ENCODE measurements around the gene PDE4D. TPM values are rescaled to one million over a fixed set of nuclear protein-coding genes. Genes with fewer than 3 reads are reported as not detected.
A peak's percentile ranks its signal among the peaks of the same experiment; 100 is the strongest.
"Not testable (repeated sequence)": the region's sequence is repeated elsewhere in the genome, so short reads cannot be mapped to it uniquely, and the experiment has no call there.

PDE4D gene
- total RNA-seq, 1 experiment from 2014 or later: 33.9 TPM

GRCh38 chr5:59799668-59800346 lies 93.7 kb downstream of the PDE4D start:
- DNase-seq (ENCODE audit: low read depth): peak; percentile 58

GRCh38 chr5:59798862-59799667 lies 94.5 kb downstream of the PDE4D start:
- peak; percentile 23 for DNase-seq (ENCODE audit: low read depth)

DNA sequence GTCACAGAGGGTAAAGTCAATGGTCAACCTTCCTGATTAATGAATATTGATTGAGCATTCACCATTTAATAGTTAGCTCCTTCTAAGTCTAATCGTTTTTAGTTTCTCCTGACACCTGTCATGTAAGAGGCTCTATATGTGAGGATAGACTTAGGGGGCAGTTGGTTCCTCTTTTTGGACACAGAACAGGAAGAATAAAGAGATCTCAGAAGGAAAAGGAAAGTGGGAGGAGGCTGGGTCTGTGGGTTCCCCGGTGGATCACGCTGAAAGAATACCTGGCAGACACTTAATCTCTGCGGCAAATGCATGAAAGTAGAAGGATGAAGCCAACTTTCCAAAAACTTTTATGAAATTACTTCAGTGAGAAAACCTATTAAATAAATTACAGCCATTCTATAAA lies 98.4 kb downstream of the PDE4D start:
- DNase-seq (ENCODE audit: low read depth): no peak

DNA sequence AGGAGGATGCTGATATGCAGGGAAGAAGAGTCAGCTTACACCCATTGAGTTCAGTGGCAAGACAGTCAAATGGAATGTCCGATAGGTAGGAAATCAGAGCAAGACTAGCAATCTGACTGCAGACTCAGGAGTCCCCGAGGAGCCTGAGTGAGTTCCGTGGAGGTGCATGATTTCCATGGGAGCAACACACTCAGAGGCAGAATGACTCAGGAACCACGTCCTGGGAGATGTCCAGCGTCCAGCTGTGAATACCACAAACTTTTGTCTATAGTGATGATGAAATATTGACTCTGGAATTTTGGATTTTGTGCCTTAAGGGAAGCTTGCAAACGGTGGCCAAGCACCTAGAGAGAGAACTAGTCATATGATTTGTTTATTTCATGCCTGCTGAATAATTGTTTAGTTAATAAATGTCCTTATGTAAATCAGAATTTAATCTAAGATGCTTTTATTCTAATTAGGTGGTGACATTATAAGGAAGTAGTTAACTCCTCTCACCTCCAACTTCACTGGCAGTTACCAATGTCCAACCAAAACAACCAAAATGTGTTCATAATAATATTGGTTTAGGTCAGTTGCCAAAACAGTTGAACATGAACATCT lies 100.4 kb downstream of the PDE4D start:
- peak; percentile 91 for DNase-seq (ENCODE audit: low read depth)

DNA sequence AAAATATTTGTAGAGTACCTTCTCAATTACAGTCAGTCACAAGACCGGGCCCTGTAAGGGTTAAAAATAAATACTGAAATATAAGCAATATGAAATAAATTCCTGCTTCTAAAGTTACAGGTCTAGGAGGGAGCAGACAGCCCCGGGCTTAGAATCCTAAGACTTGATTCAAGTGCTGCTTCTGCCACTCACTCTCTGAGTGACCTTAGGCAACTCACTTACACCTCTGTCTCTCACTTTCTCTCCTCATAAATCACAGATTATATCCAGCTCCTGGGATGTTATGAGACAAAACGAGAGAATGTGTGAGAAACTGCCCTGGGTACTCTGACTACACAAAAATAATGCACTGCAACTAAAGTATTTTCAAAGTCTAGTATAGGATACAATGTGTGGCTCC lies 101.9 kb downstream of the PDE4D start:
- no peak for DNase-seq (ENCODE audit: low read depth)

DNA sequence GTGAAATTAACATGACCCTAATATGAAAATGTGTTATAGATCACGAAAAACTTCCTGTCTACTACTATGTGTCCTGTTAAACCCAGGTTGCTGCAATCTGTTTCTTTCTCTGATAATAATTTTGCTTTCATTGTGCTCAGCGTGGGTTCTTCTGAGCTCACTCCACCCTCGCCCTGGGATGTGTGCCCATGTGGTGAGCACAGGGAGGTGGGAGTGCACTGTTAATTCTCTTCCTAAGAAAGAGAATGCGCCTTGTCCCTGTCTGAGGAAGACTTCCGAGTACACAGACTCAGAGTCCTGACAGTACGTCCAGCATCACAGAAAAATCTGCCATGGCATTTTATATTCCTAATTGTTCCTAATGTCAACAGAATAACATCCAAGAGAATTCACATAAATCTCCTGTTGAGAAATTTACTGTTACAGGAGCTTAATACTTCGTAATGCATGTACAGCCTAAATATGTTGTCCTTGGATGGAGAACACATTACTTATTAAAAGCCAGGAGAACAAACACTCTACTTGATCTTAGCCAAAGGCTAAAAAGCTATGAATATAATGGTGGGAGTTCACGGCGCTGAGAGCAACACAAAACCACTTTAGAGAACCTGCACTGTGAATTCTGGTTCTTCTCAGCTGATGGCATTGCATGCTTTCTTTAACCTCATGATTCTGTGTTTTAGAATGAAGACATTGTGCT lies 102.6 kb downstream of the PDE4D start:
- no peak for DNase-seq (ENCODE audit: low read depth)

- DNase-seq (ENCODE audit: low read depth): no peak
These were observed 103.2 kb downstream of the PDE4D start for GRCh38 chr5:59790376-59790775.

- no peak for DNase-seq (ENCODE audit: low read depth)
These were observed 103.6 kb downstream of the PDE4D start for GRCh38 chr5:59789894-59790293.

DNA sequence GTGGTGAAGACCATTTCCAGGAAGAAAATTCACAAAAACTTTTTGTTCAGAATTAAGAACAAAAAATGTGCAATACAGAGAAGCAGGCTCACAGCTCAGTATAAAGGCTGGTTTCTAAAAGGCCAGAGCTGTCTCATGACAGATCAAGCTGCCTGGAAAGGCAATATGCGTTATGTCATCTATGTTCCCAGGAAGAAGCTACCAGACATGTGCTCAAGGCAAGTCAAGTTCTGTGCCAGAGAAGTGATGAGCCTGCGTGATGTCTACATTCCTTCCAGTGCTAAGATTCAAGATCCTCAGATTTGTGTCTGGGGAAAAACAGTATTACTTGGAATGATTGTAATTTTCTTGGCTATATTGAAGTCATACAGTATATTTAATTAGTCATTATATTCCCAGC lies 104.3 kb downstream of the PDE4D start:
- no peak for DNase-seq (ENCODE audit: low read depth)

GRCh38 chr5:59786334-59786805 lies 107.2 kb downstream of the PDE4D start:
- DNase-seq (ENCODE audit: low read depth): peak; percentile 76

DNA sequence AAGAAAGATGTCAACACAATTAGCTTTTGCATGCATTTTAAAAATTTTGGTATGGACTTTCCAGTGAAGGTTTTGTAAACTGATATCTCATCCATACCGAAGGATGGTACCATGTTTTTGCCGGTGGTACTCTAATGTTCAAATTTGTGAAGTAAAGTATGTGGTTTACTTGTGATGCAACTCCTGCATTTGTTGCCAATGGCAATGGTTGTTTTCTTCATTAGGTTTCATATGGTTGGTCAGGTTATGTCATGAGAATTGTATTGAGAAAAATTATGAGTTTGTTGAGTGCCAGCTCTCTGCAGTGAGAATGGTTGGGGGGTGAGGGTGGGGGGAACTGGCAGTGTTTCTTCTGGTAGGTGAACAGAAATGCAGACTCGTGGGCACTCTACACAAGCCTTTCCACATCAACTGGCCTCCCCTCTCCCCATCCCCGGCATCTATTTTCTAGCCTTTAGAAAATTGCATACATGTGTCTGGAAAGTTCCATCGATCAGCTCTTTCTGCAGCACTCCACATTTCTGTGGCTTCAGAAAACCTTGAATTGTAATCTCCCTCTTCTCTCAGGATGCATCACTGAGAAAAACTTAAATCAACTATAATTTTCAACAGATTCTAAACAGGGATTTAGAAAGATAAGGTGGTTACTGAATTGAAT lies 107.7 kb downstream of the PDE4D start:
- no peak for DNase-seq (ENCODE audit: low read depth)

DNA sequence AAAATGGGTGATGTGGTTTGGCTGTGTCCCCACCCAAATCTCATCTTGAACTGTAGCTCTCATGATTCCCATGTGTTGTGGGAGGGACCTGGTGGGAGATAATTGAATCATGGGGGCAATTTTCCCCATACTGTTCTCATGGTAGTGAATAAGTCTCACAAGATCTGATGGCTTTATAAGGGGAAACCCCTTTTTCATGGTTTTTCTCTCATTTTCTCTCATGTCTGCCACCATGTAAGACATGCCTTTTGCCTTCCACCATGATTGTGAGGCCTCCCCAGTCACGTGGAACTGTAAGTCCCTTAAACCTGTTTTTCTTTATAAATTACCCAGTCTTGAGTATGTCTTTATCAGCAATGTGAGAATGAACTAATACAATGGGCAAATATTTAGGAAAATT lies 108.8 kb downstream of the PDE4D start:
- DNase-seq (ENCODE audit: low read depth): not testable (repeated sequence)

GRCh38 chr5:59783264-59783663 lies 110.3 kb downstream of the PDE4D start:
- DNase-seq (ENCODE audit: low read depth): no peak

DNA sequence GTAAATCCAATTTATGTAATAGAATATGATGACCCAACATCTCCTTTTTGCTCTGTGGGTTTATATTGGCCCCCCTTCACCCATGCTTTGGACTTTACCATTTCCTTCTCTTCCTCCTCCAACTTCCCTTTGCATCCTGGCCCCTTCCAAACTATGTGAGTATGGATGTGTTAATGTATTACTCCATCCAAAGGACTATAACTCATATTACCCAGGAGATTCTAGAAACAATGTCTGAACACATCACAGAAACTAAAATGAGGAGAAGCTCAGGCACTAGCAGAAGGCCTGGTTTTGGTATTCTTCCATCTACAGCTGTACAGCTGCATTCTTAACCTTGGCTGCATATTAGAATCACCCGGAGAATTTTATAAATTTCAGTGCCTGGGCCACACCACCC lies 110.7 kb downstream of the PDE4D start:
- DNase-seq (ENCODE audit: low read depth): no peak

DNA sequence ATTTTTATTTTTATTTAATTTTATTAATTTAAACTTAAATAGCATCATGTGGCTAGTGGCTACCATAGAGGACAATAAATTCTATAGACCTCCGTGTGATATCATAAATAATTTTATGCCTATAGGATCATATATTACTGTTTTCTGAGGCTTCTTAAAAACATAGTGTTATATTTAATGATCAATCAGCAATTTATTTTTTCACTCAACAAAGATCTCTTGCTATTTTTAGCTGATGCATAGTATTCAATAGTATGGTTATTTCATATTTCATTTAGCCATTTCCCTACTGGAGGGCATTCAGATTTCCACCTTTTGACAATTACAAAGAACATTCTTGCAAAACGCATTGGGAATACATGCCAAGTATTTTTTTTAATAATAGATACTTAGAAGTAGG lies 114.1 kb downstream of the PDE4D start:
- no peak for DNase-seq (ENCODE audit: low read depth)

DNA sequence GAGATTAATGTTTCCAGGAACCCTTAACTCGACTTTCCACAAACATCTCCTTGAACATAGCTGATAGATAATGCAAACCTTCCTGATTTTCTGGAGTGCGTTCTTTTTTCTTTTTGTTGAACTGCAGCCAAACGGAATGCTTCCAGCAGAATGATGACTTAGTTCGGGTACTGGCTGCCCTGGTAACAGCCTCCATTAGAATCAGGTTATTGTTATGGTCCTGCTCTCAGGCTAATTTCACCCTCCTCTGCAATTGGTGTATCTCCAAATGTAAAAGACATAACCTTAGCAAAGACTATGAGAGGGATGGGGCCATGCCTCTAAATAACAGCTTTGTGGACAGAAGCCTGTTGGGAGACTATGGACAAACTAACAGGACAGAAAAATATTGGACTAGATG lies 116.5 kb downstream of the PDE4D start:
- DNase-seq (ENCODE audit: low read depth): no peak

GRCh38 chr5:59773294-59773693 lies 120.2 kb downstream of the PDE4D start:
- DNase-seq (ENCODE audit: low read depth): no peak

DNA sequence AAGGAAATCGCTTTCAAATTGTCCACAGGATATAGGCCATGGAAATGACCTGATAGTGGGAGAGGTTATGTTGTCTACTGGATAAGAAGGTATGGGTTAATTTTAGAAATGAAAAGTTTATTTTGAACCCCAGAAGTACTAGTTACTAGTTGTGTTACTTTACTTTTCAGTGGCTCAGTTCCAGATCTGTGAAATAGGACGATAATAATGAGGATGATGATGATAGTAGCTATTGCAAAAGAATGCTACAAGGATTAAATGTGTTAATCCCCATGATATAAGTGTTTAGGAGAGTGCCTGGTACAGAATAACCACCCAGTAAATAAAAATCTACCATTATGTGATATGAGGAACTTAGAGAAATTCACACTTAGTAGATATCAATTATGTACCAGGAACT lies 120.8 kb downstream of the PDE4D start:
- no peak for DNase-seq (ENCODE audit: low read depth)

GRCh38 chr5:59772206-59772605 lies 121.3 kb downstream of the PDE4D start:
- no peak for DNase-seq (ENCODE audit: low read depth)

DNA sequence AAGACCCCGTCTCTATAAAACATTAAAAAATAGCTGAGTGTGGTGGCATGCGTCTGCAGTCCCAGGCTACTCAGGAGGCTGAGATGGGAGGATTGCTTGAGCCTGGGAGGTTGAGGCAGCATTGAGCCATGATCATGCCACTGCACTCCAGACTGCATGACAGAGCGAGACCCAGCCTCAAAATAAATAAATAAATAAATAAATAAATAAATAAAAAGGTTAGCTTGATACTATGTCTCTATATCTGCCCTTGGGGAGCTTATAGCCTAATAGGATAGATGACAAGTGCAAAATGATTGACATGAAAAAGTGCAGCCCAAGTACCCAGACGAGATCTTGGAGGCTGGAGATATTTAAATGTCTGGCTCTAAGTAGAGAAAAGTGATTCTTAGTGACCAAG lies 122.6 kb downstream of the PDE4D start:
- DNase-seq (ENCODE audit: low read depth): no peak

DNA sequence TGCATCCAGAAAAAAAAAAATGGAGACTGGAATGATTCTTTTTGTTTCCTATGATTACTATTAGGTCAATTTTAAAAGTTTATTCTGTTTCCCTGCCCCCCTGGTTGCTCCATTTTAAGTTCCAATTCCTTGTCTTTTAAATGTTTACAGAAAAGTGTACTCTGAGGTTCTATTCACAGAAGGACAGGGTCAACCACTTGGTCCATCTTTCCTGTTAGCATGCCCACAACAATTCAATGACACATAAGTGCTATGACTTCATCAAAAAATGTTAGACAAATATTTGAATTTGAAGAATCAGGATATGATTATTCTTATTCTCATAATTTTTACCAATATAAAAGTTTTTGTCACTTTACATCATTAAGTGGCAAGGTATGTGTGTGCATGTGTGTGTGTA lies 123.7 kb downstream of the PDE4D start:
- peak; percentile 77 for DNase-seq (ENCODE audit: low read depth)

DNA sequence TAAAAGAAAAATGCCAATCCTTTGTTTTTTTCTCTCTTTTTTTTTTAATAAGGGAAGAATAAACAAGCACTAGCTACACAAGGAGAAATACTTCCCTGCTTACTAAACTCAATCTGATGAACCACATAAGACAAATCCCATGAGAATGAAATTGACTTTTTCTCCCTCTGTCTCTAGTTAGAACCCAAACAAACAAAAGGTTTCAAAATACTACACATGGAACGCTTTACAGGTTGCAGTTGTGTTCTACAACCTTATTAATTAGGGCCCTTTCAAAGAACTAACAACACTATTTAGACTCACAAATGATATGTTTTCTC lies 124.5 kb downstream of the PDE4D start:
- DNase-seq (ENCODE audit: low read depth): peak; percentile 67

All from LHCN-M2 (cell line).